Measurements from ENCODE around the gene KPNA6.

- TF ChIP-seq GATA3 (IDR thresholded peaks at IDR 0.05; ENCODE audit: low read depth, low read length) (no peak), GATA2 (IDR thresholded peaks at IDR 0.05; ENCODE audit: low read depth, low read length) (no peak)
Measured at GRCh38 chr1:32105338-32105737, 2.5 kb upstream of the KPNA6 start.

Data from SH-SY5Y (cell line).